Testis (tissue), 2 donors: ENCODE results near the gene MED9.

Experiments used
- CTCF ChIP-seq, 3 experiments: fragments of 450-650 bp in 2 of 3; fragments of 200-600 bp in 1 of 3; sonication (generic) in 1 of 3; IDR thresholded peaks; one replicate each; pipeline ENCODE4 v1.5.1; 2016 to 2019; ENCODE audit warnings: antibody characterized with exemption in 3 of 3, mild to moderate bottlenecking in 2 of 3, moderate library complexity in 1 of 3
- POLR2A ChIP-seq: fragments of 450-650 bp; IDR thresholded peaks from one replicate; pipeline ENCODE4 v1.6.1; 2017; ENCODE audit warnings: antibody characterized with exemption, mild to moderate bottlenecking, moderate library complexity

- TF ChIP-seq CTCF (IDR thresholded peaks at IDR 0.05) (no peak), POLR2A (no peak)
Observed at GRCh38 chr17:17494499-17494869, 17.7 kb downstream of the MED9 start.
